NCI-H2196 (cell line): ENCODE data around the gene PHKB.
"Not testable (repeated sequence)": the region's sequence is repeated elsewhere in the genome, so short reads cannot be mapped to it uniquely, and the experiment has no call there.

Source experiments
- DNase-seq: peaks from one replicate; lab custom pipeline; 2025; ENCODE audit not compliant: unreplicated experiment; lab: John Stamatoyannopoulos, UW

Gene PHKB

DNA sequence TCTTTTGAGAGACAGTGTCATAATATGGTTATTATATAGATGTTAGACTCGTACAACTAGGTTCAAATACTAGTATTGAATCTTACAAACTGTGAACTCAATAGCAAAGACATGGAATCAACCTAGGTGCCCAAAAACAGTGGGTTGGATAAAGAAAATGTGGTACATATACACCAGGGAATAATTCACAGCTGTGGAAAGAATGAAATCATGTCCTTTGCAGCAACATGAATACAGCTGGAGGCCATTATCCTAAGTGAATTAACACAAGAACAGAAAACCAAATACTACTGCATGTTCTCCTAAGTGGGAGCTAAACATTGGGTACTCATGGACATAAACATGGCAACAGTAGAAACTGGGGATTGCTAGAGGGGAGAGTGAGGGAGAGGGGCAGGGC lies 8.1 kb downstream of the PHKB start:
- no peak for DNase-seq

DNA sequence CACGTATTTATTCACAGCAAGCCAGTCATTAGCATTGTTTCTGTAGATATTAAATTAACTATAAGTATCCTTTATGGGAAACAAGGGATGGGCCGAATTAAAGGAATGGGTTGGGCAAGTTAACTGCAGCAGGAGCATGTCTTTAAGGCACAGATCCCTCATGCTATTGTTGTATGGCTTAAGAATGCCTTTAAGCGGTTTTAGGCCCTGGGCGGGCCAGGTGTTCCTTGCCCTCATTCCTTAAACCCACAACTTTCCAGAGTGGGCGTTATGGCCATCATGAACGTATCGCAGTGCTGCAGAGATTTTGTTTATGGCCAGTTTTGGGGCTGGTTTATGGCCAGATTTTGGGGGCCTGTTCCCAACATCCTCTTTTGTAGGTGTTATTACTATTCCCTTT lies 9.1 kb downstream of the PHKB start:
- DNase-seq, result no peak

DNA sequence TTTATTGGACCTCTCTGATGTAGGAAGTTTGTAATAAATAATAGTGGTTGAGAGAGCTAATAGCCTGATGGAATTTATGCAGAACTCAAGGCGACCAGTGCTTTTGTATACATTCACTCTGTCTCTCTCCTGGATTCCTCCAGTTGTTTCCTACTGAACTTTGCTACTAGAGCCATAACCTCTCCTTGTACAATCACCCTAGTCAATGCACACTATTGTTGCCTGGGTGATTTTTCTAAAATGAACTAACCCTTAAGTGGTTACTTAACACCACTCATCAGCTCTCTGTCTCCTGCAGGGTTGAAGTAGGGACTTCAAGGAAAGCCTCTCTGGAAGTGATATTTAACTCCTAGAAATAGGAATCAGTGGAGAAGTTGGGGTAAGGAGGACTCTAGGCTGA lies 9.7 kb downstream of the PHKB start:
- DNase-seq, result no peak

DNA sequence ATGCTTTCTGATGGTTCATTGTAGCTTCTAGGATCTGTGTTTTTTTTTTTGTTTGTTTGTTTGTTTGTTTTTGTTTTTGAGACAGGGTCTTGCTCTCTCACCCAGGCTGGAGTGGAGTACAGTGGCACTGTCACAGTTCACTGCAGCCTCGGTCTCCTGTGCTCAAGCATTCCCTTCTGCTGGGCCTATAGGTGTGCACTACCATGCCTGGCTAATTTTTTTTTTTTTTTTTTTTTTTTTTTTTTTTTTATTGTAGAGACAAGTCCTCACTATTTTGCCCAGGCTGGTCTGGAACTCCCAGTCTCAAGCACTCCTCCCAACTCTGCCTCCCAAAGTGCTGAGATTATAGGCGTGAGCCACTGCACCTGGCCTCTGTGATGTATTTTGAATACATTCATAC lies 11.9 kb downstream of the PHKB start:
- not testable (repeated sequence) for DNase-seq

DNA sequence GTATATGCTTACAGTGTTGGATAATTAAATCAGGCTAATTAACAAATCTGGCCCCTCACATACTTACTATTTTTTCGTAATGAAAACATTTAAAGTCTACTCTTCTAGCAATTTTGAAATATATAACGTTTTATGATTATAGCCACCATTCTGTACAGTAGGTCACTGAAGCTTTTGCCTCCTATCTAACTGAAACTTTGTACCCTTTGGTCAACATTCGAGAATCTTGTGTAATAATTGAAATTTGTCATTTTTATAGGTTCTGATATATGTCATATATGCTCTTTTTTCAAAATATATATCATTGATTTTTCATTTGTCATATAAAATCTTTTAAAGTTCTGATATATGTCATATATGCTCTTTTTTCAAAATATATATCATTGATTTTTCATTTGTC lies 12.7 kb downstream of the PHKB start:
- no peak for DNase-seq

DNA sequence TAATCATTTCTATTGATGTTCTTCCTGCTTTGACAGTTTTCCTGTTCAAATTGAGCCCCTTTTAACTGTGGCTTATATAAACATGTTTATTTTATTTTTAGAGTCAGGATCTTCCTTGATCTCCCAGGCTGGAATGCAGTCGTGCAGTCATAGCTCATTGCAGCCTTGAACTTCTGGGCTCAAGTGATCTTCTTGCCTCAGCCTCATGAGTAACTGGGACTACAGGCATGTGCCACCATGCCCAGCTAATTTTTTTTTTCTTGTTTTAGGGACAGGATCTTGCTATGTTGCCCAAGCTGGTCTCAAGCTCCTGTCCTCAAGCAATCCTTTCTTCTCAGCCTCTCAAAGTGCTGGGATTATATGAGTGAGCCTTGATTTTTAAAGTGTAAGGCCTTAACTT lies 14.7 kb downstream of the PHKB start:
- no peak for DNase-seq

DNA sequence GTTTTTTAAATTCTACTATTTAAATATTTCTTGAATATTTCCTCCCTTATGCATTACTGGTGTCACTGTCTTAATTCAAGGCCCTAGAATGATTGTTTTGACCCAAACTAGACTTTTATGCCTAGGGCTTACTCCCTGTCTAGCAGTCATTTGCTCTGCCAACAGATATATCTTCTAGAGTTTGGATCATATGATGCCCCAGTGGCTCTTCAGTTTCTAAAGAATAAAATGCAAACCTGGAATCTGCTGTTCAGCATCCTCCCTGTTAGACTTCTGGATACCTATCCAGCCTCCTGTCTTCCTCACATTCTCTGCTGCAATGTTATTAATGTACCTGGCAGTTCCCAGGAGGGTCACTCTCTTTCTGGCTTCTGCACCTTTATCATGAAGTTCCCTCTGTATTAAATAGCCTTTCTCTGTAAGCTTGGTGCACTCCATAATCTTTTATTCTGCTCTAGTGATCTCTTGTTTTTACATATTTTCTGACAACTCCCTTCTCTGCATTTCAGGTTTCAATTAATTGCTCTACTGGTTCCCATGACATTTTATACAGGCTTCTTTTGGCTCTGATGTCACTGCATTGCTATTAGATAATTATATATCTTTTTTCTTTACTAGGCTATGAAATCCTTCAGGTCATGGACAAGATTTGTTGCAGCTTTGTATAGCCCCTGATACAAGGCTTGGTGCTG lies 15.7 kb downstream of the PHKB start:
- no peak for DNase-seq

DNA sequence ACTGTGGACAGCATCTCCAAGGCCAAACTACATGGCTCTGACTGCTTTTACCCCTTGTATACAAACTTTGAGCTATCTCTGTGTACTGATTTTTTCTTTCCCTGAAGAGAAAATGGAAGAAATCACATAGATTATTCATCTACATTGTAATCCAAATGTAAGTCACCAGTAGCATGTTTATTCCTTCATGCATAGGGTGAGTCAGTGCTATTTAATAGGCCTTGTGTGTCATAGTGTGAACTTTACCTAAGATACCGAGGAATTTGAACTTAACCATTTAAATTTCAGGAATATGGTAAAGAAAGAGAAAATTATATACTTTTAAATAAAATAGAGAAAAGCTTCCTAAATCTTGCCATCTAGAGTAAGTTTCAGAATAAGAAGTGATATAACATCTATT lies 16.5 kb downstream of the PHKB start:
- DNase-seq, result no peak

DNA sequence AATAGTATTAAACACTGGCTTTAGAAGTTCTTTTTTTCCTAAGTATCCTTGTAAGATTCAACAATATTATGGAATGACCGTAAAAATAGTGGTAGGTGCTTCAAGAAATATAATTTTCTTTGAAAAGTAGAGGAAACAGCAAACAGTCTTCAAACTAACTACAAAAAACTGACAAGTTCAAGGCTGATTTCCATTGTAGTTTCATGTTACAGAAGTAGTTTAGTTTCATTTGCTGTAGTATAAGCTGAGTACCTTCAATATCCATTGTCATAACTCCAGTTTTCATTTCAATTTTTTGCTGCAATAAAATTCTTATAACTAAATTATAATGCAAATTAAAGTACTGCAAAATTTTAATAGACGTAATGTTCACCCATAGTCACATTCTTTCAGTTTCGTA lies 19.3 kb downstream of the PHKB start:
- DNase-seq, result no peak

DNA sequence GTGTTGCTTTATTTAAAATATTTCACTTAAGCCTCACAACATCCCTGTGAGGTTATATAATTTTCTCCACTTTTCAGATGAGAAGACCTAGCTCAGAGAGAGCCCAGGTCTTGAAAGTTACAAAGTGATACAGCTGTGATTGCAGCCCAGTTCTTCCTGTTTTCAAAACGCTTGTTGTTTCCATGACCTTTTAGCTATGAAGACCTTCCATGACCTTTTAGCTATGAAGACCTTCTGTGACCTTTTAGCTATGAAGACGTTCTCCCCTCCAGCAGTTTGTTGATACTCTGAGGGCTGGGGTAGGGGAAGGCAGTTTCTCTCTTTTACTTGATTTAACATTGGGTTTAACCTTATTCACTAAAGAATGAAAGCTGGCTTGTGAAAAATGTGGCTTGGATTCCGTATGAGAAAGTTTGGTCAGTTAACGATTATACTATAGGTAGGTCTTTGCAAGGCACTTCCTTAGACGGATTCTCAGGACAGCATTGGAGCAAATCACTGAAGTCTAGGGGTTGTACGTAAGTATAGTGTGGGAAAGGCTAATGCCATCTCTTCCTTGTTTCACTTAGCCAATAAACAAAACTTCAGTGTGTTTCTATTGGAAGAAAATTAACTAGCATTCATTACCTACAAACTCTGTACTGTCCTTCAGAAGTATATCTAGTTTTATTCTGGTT lies 20.7 kb downstream of the PHKB start:
- DNase-seq, result no peak

DNA sequence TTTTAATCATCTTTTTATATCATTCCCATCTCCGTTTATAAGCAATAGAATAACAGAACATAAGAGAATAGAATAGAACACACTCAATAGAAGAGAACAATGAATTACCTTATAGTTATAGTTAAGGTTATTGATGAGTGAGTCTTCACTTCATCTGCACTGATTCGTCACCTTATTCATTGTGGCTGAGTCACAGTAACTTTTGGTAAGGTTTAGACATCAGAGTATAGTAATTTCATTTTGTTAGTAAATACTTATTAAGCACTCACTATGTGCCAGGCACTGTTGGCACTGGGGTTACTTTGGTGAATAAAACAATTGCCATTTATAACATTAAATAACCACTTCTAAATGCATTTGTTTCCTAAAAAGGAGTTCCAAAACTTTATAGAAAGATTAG lies 22.5 kb downstream of the PHKB start:
- no peak for DNase-seq

DNA sequence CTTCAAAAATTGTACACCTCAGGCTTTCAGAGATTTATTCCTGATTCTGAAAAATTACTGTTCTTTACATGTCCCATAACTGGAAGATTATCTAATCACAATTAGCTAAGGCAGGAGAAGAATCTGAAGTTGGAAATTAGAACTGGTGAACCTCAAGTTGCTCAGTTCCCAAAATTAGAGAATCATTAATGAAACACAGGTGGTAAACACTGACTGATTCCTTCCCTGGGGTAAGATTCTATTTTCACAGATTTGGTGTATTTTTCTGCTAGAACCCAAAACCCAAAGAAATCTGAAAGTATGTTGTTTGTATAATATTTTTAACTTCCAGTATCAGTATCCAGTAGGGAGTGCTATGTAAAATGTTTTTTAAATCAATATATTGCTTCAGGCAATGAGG lies 25.7 kb downstream of the PHKB start:
- no peak for DNase-seq

DNA sequence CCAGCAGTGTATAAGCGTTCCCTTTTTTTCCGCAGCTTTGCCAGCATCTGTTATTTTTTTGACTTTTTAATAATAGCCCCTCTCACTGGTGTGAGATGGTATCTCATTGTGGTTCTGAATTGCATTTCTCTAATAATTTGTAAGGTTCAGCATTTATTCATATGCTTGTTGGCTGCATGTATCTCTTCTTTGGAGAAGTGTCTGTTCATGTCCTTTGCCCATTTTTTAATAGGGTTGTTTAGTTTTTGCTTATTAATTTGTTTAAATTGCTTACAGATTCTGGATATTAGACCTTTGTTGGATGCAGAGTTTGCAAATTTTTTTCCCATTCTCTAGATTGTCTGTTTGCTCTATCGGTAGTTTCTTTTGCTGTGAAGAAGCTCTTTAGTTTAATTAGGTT lies 26.9 kb downstream of the PHKB start:
- DNase-seq, result no peak

DNA sequence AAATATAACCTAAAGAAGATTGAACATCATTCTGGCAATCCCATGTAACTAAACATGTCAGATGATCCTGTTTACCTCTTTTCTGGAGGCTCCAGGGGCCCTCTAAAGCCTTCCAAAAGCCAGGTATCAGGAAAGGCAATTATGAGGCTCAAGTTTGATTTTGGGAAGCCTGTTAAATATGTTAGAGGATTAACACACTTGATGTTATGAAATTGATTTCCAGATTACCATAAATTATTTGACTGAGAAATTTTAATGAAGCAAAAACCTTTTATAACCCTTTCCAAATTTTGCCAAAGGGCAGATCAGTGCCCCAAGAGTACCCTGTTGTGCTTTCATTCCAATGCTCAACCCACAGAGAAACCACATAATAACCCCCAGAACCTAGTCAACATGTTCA lies 29.3 kb downstream of the PHKB start:
- no peak for DNase-seq

DNA sequence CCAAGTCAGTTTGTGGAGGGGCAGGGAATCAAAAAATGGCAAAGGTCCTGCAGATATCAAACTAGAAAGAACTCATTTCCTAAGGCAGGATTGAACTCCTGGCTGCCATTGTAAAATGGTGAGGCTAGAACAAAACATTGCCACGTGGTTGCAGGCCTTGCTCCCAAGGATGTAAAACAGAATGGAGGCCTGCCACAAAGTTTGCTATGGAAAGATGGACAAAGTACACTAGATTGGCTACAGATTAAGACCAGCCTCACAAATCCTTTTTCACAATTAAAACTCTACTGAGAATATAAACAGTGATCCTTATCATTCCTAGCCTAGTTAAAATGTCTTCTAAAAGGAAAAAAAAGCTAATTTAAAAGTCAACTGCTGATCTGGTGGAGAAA lies 30.9 kb downstream of the PHKB start:
- no peak for DNase-seq

DNA sequence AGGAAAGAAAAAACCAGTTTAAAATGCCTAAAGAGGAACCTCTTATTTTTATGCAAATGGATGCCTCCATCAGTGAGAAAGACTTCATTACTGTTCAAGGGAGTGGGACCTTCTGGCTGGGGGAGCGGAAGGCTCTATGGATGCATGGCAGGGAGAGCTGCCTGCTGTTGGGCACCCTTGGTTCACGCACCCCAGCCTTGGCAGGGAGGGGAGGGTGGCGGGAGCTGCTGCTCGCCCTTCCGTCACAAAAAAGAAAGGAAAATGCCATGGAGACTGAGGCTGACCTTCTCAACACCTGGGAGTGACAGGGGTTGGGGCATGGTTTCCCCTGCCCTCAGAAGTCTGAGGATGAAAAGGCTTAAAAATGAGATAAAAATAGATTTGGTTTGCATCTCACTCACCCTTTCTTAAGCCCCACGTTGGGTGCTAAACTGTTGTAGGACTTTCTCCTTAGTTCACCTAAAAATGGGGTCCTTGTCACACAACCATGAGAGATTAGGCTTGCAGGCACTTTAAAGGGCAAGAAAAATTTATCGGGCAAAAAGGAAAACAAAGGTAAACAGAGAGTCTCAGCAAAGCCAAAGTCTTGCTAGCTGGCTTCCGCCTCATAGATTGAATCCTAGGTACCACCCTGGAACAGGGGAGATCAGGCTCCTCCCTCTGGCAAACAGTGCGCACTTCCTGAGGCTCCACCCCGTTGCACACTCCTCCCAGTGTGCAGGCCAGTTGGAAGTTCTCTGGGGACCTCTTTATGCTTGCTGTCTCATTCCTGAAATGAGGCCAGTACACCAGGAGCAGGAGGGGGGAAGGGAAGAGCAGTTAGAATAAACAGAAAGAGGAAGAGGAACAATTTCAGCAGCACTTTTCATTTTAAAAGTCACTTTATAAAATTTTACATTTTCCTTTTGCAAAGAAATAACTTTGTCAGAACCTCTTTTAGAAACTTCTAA lies 31.6 kb downstream of the PHKB start:
- no peak for DNase-seq

DNA sequence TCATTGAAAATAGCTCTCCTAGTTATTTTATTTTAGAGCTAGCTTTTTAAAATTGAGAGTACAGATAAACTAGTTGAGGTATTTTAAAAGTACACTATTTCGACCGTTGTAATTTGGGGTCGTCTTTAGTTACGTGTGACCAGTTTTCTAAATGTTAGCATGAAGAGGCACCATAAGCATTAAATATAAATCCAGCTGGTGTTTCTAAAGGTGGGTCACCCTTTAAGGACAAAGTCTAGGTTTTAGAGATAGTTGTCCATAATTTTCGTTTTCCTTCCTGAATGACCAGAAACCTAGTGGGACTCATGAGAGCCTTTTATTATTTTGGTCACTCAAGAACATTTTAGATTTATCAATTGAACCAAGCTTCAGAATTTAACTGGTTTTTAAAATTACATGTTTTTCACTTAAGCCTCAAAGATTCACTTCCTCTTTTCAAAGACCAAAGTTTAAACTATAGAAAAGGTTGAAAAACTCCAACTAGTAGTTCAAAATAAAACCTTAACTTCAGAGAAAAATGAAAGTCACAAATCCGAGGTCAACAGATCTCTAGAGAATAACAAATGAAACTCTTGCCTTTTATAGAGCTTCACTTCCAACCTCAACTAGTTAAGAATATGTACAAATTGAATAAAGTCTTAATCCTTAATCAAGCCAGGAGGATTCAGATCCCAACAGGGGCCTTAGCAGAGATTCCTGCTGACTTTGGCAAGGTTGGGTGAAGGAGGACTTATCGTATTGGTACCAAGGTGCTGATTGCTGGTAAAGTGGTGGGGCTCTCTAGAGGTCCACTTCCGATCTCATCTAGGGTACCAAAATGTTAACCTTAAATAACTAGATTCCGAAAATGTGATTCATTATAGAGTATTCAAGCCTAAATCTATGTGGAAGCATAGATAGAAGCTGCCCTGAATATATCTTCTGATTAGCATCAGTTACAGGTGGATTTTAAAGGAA lies 32.5 kb downstream of the PHKB start:
- no peak for DNase-seq

DNA sequence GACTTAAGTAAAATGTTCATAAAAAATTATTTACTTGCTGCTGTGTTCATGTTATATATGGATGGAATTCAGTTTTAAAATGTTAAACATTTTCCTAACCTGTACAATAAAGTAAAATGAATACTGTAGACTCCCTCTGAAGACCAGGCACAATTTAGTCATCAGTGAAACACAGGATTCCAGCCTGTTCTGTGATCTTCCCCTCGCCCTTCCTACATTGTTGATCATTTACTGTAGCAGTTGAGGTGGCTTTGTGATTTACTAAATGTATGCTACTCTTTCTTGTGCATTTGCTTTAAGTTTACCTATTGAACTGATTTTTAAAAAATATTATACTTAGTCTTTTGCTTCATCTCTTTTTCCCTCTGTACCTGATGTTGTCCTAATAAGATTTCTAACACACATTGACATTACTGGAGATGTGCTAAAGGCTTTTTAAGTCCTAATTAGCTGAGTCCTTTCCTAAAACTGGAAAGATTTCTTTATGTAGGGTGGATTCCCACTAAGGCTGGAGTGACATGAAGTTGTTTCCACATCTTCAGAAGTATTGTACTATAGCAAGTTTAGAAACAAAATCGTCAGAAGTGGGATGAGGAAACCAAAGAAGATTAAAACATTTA lies 38.1 kb downstream of the PHKB start:
- DNase-seq, result no peak

DNA sequence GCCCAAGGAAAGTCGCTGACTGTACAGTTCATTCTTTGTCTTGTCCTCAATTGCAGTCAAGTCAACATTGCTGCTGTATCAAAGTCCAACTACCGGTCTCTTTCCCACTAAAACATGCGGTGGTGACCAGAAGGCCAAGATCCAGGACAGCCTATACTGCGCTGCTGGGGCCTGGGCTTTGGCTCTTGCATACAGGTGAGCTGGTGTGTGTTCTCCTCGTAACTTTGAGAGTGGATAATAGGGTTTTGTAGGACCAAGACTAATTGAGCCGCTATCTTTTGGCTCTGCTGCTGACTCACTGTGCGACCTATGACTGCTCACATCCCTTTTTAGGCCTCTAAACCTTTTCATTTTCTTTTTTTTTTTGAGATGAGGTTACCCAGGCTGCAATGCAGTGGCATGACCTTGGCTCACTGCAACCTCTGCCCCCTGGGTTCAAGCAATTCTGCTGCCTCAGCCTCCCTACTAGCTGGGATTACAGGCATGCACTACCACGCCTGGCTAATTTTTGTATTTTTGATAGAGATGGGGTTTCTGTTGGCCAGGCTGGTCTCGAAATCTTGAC lies 38.7 kb downstream of the PHKB start:
- DNase-seq, result no peak

DNA sequence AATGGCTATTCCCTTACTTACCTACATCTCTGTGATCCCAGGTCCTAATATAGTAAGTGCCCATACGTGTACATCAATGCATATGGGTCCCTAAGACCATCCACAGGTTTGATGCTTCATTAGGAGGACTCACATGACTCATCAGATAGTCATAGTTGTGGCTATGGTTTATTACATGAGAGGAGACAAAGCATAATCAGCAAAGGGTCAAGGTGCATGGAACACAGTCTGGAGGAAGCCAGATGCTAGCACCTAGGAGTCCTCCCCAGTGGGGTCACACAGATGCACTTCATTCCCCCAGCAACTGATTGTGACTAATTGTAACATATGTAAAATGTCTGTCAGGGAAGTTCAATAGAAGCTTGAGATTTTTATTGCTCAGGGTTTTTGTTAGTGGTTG lies 42.8 kb downstream of the PHKB start:
- no peak for DNase-seq
